ENCODE measurements around the gene JUNB.
"Not testable (repeated sequence)": the region's sequence is repeated elsewhere in the genome, so short reads cannot be mapped to it uniquely, and the experiment has no call there.

JUNB gene

DNA sequence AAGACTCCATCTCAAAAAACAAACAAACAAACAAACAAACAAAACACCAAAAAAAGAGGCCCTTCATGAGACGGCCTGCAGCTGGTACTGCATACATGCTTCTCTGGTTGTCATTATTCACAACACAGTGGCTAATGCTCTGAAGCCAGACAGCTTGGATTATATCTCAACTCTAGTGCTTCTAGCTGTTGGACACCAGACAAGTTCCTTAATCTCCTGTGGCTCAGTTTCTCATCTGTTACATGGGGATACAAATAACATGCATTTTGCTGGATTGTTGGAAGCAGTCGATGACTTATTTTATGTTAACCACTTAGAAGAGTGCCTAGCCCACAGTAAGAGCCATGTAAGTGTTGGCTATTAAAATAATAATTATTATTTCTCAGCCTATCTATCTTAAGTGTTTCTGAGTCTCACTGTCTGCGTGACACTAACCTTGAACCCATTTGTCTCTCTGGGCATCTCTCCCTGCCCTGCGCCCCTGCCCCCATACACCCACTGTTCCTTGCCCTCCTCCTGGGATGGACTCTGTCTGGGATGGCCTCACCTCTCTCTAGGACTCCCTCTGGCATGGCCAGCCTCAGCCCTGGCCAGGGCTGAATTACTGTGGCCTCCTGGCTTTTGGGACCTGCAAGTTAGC is 3.1 kb upstream of the JUNB start:
- in situ Hi-C loops (cut with HindIII; ENCODE audit: low sequenced_read_pairs), result no loop called here

- in situ Hi-C loops (cut with HindIII; ENCODE audit: low sequenced_read_pairs), result no loop called here
Measured at GRCh38 chr19:12788682-12789097, 2.6 kb upstream of the JUNB start.

- in situ Hi-C loops (cut with HindIII; ENCODE audit: low sequenced_read_pairs), result no loop called here
Measured at GRCh38 chr19:12789098-12789903, 2.0 kb upstream of the JUNB start.

GRCh38 chr19:12789904-12790619 is 1.2 kb upstream of the JUNB start:
- in situ Hi-C loops (cut with HindIII; ENCODE audit: low sequenced_read_pairs), result no loop called here

GRCh38 chr19:12790628-12791344 is 500 bp upstream of the JUNB start:
- in situ Hi-C loops (cut with HindIII; ENCODE audit: low sequenced_read_pairs), result no loop called here

- in situ Hi-C loops (cut with HindIII; ENCODE audit: low sequenced_read_pairs), result no loop called here
Measured at GRCh38 chr19:12792051-12792852, 966 bp downstream of the JUNB start.

DNA sequence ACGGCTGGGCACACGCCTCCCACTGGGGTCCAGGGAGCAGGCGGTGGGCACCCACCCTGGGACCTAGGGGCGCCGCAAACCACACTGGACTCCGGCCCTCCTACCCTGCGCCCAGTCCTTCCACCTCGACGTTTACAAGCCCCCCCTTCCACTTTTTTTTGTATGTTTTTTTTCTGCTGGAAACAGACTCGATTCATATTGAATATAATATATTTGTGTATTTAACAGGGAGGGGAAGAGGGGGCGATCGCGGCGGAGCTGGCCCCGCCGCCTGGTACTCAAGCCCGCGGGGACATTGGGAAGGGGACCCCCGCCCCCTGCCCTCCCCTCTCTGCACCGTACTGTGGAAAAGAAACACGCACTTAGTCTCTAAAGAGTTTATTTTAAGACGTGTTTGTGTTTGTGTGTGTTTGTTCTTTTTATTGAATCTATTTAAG is 1.6 kb downstream of the JUNB start:
- in situ Hi-C loops (cut with HindIII; ENCODE audit: low sequenced_read_pairs), result no loop called here

GRCh38 chr19:12793290-12794195 is 2.3 kb downstream of the JUNB start:
- in situ Hi-C loops (cut with HindIII; ENCODE audit: low sequenced_read_pairs), result no loop called here

DNA sequence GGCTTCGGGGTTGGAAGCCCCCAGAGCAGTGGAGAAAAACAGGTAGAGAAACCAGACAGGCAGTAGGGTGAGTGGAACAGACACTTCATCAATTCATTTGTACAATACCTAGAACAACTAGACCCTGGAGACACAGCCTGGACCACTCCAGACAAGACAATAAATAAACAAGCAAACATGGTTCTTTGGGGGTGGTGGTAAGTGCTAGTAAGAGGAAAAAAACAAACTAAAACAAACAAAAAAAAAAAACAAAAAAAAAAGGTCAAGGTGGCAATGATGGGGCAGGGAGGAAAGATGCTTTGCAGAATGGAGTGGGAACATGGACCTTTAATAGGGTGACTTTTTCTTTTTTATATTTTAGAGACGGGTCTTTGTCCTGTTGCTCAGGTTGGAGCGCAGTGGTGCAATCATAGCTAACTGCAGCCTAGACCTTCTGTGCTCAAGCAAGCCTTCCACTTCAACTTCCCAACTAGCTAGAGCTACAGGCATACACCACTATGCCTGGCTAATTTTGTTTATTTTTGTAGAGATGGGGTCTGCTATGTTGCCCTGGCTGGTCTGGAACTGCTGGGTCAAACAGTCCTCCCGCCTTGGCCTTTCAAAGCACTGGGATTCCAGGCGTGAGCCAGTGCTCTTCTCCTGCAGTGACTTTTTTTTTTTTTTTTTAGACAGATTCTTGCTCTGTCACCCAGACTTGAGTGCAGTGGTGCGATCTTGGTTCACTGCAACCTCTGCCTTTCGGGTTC is 3.1 kb downstream of the JUNB start:
- in situ Hi-C loops (cut with HindIII; ENCODE audit: low sequenced_read_pairs), result no loop called here

- in situ Hi-C loops (cut with HindIII; ENCODE audit: low sequenced_read_pairs), result no loop called here
Measured at GRCh38 chr19:12794971-12795381, 3.7 kb downstream of the JUNB start.

DNA sequence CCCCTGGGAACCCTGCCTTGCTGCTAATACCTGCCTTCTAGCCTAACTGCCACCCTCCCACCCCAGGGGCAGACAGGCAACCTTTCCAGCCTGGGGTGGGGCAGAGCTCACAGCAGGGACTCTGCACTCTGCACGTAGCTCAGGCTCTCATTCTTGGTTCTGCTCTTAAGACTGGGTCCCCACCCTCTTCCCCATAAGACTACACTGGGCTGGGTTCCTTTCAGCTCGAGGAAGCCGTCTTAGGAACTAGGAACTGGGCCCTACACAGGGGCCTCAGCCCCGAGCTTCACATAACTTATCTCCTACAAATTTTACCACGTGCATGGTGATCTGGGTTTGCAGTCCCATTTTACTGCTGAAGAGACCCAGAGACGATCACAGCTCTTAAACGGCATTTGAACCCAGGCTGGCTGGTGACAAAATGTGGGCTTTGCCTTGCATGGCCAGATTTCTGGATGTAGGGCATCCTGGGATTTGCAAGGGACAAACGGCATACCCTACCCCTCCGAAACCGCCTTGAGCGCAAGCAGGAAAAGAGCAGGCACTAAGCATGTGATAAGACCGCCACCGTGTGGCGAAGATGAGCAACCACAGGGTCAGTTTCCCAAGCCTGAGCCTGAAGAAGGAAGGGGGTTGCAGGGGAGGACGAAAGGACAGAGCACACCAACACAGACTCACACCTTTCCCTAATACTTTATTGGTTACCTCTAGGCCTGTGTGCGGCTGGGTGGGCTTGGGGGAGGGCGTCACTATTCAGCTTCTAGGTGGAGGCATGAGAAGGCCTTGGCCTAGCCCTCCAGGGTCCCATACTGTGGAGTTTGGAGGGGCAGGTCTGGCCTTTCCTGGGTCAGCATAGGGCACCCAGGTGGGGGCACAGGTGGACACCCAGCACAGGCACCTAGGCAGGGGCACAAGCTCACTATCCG is 5.1 kb downstream of the JUNB start:
- in situ Hi-C loops (cut with HindIII; ENCODE audit: low sequenced_read_pairs), result no loop called here

DNA sequence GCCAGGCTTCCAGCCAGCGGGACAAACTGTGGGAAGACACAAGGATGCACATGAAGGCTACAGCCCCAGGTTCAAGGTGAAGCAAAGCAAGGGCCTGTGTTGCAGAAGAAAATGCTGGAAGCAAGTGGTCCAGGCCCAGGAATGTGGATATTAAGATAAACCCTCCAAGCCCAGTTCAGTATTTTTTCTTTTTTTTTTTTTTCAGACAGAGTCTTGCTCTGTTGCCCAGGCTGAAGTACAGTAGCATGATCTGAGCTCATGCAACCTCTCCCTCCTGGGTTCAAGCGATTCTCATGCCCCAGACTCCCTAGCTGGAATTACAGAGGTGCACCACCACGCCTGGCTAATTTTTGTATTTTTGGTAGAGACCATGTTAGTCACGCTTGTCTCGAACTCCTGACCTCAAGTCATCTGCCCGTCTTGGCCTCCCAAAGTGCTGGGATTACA is 5.9 kb downstream of the JUNB start:
- in situ Hi-C loops (cut with HindIII; ENCODE audit: low sequenced_read_pairs), result no loop called here

GRCh38 chr19:12797607-12798006 is 6.3 kb downstream of the JUNB start:
- in situ Hi-C loops (cut with HindIII; ENCODE audit: low sequenced_read_pairs), result not testable (repeated sequence)

DNA sequence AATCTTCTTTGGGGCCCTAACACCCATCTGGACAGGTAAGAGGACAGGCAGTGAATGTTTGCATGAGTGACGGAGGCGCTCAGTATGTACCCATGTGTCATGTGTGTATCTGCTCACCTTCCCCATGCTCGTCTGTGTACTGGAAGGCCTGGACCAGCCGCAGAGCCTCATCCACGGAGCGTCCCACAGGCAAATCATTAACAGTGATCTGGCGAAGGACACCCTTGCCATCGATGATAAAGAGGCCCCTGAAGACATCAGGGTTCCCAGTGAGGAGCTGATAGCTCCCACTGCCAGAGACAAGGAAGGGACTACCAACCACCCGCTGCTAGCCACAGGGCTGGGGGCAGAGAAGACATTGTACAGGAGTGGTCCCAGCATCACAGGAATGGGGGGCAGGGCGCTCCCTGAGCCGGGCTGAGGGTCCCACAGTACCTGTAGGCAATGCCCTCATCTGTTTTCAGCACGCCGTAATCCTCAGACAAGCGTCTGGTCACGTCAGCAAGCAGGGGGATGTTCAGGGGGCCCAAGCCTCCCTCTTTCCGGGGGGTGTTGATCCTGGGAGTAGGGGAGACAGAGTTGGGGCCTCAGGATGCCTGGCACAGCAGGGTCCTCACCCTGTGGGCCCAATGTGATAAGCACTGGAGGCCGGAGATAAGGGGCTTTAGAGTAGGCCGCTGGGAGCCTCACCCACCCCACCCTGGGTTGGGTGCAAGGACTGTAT is 8.6 kb downstream of the JUNB start:
- in situ Hi-C loops (cut with HindIII; ENCODE audit: low sequenced_read_pairs), result loop anchor here (10.0 kb wide), 1 partner anchor 95 kb away; no protein-coding TSS in a partner anchor

GRCh38 chr19:12800466-12800770 is 9.1 kb downstream of the JUNB start:
- in situ Hi-C loops (cut with HindIII; ENCODE audit: low sequenced_read_pairs), result loop anchor here (10.0 kb wide), 1 partner anchor 96 kb away; no protein-coding TSS in a partner anchor

GRCh38 chr19:12800923-12801465 is 9.7 kb downstream of the JUNB start:
- in situ Hi-C loops (cut with HindIII; ENCODE audit: low sequenced_read_pairs), result loop anchor here (10.0 kb wide), 1 partner anchor 96 kb away; no protein-coding TSS in a partner anchor

Data from endothelial cell of hepatic sinusoid (primary cell).